Stimulated activated naive CD8-positive, alpha-beta T cell treated with anti-CD3 and anti-CD28 coated beads, Interleukin-15, Interleukin-2, amounts not matched to agents 100 ng/mL and 50 ng/mL, for 24 hours (primary cell): Measurements from ENCODE around the gene PRSS53.
A peak's percentile ranks its signal among the peaks of the same experiment; 100 is the strongest.
"Not testable (repeated sequence)": the region's sequence is repeated elsewhere in the genome, so short reads cannot be mapped to it uniquely, and the experiment has no call there.

Source experiments
- H3K27ac Mint-ChIP-seq: one replicate; pipeline ENCODE4 v1.8.0; 2021; ENCODE audit warnings: mild to moderate bottlenecking, mixed read lengths
- H3K27me3 Mint-ChIP-seq: one replicate; pipeline ENCODE4 v1.8.0; 2021; ENCODE audit warnings: mixed read lengths
- H3K36me3 Mint-ChIP-seq: one replicate; pipeline ENCODE4 v1.8.0; 2021; ENCODE audit warnings: low read depth, mixed read lengths
- H3K4me1 Mint-ChIP-seq: one replicate; pipeline ENCODE4 v1.8.0; 2021; ENCODE audit warnings: low read depth, mixed read lengths
- H3K4me3 Mint-ChIP-seq: one replicate; pipeline ENCODE4 v1.8.0; 2021; ENCODE audit warnings: mild to moderate bottlenecking, mixed read lengths
- H3K9me3 Mint-ChIP-seq: one replicate; pipeline ENCODE4 v1.8.0; 2021; ENCODE audit warnings: mixed read lengths

Gene PRSS53

DNA sequence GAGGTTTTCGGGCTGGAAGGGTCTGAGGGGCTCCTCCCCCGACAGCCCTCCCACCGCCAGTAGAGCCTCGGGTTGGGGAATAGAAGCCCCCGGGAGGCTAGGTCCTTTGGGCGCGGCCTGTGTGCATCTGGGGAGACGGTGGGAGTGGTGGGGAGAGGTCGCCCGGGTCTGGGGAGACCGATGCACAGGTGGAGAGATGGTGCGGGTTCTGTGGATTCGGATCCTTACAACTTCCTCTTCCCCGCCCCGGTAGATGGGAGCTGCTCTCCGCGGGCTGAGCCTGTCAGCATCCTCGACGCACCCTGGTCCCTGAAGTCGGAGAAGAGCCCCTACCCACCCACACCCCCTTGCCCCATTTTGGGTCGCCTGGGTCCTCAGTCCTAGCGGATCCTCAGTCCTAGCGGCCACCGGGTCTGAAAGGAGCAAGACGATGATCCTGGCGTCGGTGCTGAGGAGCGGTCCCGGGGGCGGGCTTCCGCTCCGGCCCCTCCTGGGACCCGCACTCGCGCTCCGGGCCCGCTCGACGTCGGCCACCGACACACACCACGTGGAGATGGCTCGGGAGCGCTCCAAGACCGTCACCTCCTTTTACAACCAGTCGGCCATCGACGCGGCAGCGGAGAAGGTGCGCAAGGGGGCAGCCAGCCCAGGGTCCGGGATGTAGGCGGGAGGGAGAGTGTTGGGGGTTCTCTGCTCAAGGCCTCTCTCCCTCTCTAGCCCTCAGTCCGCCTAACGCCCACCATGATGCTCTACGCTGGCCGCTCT, 20.2 kb upstream of the PRSS53 start:
- Mint-ChIP-seq H3K9me3 (no peaks in the 10 kb centered on the region), H3K27ac (peak overlapping the region; percentile 90), H3K36me3 (peaks cover 20% of the 10 kb centered on the region), H3K4me1 (peaks cover 38% of the 10 kb centered on the region), H3K4me3 (peak overlapping the region; percentile 81), H3K27me3 (no peaks in the 10 kb centered on the region)

DNA sequence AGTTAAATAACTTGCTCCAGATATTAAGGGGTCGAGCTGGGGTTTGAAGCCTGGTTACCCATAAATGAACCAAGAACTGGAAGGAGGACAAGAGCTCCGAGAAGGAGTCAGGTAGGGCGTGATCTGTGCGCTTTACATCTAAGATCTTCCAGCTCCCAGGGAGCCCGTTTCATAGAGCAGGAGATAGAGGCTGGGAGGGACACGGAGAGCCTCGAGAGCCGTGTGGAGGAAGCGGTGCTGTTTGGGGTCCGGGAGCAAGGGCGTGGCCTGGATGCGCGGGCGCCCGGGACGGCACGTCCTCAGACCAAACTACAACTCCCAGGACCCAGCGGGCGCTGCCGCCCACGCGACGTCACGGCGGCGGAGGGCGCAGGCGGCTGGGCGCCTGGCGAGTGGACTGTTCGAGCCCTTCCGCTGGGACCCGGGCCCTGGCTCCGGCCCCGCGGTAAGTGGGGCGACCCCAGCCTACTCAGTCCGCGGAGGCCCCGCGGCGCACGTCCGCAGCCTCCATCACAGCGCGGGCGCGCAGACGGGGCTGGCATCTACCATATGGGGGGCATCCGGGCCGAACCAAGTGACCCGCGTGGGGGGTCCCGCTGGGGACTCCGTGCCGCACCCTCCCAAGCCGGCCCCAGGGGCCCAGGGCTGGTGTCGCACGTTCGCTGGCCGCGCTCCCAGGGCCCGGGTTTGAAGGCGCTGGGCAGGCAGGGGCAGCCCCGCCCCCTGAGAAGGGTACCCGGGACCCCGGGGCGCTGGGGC, 19.5 kb upstream of the PRSS53 start, which contains the start of gene BCKDK:
Gene BCKDK (plus strand): TSS at position 352 of the 759 bp plus-strand sequence. CDS start 838 bp downstream, outside the sequence.
- Mint-ChIP-seq H3K9me3 (no peaks in the 10 kb centered on the region), H3K36me3 (peaks cover 20% of the 10 kb centered on the region), H3K4me1 (peaks cover 35% of the 10 kb centered on the region), H3K27me3 (no peaks in the 10 kb centered on the region), H3K4me3 (peak within 1 kb of the TSS; percentile 89), H3K27ac (peak within 1 kb of the TSS; percentile 96)

DNA sequence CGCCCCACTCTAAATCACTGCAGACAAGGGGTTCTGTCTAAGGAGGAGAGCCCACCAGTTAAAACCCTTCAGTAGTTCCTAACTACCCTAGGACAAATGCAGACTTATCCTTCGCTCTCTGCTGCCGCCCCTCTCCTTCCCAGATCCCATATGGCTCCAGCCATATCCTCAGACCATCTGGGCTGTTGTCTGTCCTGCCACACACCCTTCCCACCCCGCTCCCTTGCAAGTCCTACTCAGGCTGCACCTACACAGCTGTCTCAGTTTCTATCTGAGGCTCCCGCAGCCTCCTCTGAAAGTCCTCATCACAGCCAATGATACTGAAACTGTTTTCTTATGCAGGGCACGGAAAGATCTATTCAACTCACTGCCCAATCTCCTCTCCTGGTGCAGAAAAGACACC, 18.7 kb upstream of the PRSS53 start:
- H3K4me1 Mint-ChIP-seq: peaks cover 35% of the 10 kb centered on the region
- no peaks in the 10 kb centered on the region for H3K9me3 Mint-ChIP-seq
- H3K27me3 Mint-ChIP-seq: no peaks in the 10 kb centered on the region
- H3K27ac Mint-ChIP-seq: peak overlapping the region; percentile 96
- peak overlapping the region; percentile 89 for H3K4me3 Mint-ChIP-seq
- peaks cover 19% of the 10 kb centered on the region for H3K36me3 Mint-ChIP-seq

DNA sequence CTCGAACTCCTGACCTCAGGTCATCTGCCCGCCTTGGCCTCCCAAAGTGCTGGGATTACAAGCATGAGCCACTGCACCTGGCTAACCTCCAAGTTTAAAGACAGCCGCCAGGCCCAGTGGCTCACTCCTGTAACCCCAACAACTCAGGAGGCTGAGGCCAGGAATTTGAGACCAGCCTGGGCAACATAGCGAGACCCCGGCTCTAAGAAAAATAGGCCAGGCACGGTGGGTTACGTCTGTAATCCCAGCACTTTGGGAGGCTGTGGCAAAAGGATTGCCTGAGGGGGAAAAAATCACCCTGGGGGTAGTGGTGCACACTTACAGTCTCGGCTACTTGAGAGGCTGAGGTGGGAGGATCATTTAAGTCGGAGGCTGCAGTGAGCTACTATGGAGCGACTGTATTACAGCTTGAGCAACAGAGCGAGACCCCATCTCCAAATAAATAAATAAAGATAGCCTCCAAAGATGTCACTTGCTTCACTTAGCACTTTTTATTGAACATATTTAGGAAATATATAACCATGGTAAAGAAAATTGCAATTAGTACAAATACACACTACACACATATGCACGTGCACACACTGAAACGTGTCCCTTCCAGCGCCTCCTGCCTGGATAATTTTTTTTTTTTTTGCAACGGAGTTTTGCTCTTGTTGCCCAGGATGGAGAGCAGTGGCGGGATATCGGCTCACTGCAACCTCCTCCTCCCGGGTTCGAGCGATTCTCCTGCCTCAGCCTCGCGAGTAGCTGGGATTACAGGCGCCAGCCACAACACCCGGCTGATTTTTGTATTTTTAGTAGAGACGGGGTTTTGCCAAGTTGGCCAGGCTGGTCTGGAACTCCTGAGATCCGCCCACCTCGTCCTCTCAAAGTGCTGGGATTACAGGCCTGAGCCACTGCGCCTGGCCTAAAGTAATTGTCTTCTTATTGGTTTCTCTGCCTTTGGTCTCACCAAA, 18.0 kb upstream of the PRSS53 start:
- Mint-ChIP-seq H3K4me1 (peaks cover 35% of the 10 kb centered on the region), H3K27ac (peak overlapping the region; percentile 96), H3K27me3 (no peaks in the 10 kb centered on the region), H3K36me3 (peaks cover 16% of the 10 kb centered on the region), H3K9me3 (no peaks in the 10 kb centered on the region), H3K4me3 (peak overlapping the region; percentile 89)

DNA sequence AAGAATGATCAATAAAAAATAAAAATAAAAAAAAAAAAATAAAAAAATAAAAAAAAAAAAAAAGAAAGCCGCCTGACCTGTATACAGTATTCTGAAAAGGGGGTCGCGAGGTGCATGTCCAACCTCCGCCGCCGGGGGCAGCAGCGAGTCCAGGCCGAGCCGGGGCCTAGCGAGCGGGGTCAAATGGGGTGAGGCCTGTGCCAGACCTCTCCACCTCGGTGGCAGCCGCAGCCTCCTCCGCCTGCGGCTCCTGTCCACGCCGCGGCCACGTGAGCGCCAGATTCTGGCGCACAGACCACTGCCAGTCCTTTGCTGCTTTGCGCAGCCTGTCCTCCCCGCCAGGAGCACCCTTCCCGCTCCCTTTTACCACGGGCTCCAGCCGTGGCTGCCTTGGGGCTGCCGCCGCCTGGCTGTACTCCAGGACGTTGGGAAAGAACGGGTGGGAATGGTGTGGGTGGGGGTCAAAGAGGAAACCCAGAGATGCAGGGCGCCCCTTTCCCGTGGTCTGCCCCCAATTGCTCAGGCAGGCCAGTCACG, 17.0 kb upstream of the PRSS53 start:
- Mint-ChIP-seq H3K27ac (peak overlapping the region; percentile 66), H3K4me3 (peak overlapping the region; percentile 33), H3K4me1 (peaks cover 35% of the 10 kb centered on the region), H3K36me3 (peaks cover 10% of the 10 kb centered on the region), H3K27me3 (no peaks in the 10 kb centered on the region), H3K9me3 (no peaks in the 10 kb centered on the region)

DNA sequence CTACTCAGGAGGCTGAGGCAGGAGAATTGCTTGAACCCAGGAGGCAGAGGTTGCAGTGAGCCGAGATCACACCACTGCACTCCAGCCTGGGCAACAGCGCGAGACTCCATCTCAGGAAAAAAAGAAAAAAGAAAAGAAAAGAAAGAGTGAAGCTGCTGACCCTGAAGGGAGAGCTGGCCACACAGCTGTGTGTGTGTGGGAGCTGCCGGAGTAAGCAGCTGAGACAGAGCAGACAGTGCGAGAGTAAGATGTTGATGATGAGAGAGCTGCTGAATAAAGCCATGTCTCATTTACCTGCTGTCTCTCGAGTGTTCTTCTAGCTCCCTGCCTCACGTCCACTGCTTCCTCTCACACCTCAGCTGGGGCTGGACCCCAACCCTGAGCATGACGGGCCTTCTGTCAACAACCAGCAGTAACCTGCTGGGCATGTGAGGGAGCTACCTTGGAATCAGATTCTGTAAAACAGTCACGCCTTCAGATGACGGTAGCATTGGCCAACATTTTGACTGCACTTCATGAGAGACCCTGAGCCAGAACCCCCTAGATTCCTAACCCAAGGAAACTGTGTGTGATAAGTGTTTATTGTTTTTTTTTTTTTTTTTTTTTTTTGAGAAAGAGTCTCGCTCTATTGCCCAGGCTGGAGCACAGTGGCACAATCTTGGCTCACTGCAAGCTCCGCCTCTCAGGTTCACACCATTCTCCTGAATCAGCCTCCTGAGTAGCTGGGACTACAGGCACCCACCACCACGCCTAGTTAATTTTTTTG, 12.3 kb upstream of the PRSS53 start:
- not testable (repeated sequence) for H3K4me3 Mint-ChIP-seq, H3K27ac Mint-ChIP-seq, H3K4me1 Mint-ChIP-seq, H3K27me3 Mint-ChIP-seq, H3K9me3 Mint-ChIP-seq, H3K36me3 Mint-ChIP-seq

DNA sequence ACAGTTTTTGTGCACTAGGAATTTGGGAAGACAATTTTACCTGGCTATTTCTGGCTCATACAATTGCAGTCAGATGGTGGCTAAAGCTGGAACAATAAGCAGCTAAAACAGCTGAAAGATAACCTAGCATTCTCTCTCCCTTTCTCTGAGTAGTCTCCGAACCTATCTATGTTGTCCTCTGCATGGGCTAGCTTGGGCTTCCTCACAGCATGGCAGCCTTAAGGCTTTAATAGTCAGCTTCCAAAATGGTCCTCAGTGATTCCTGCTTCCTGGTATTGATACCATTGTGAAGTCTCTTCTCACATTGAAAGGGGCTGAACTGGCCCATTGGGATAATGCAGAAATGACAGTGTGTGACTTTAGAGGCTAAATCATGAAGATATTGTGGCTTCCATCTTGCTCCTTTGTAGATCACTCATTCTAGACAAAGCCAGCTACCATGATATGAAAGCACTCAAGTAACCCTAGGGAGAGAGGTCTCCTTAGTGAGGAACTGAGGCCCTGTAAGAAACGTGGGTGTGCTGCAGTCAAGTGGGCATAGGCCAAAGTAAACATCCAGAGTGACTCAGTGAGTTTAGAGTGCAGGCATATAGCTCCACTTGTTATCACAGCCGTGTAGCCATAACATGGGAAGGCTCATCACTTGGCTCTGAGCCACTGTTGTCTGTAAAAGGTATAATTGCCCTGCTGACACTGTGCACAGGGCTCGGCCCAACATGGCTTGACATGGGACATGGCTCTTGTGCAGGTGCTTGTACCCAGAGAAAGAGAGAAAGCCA, 11.3 kb upstream of the PRSS53 start:
- no peaks in the 10 kb centered on the region for H3K9me3 Mint-ChIP-seq
- no peaks in the 10 kb centered on the region for H3K36me3 Mint-ChIP-seq
- peaks cover 11% of the 10 kb centered on the region for H3K4me1 Mint-ChIP-seq
- H3K4me3 Mint-ChIP-seq: no peak overlapping the region
- no peak overlapping the region for H3K27ac Mint-ChIP-seq
- H3K27me3 Mint-ChIP-seq: no peaks in the 10 kb centered on the region

DNA sequence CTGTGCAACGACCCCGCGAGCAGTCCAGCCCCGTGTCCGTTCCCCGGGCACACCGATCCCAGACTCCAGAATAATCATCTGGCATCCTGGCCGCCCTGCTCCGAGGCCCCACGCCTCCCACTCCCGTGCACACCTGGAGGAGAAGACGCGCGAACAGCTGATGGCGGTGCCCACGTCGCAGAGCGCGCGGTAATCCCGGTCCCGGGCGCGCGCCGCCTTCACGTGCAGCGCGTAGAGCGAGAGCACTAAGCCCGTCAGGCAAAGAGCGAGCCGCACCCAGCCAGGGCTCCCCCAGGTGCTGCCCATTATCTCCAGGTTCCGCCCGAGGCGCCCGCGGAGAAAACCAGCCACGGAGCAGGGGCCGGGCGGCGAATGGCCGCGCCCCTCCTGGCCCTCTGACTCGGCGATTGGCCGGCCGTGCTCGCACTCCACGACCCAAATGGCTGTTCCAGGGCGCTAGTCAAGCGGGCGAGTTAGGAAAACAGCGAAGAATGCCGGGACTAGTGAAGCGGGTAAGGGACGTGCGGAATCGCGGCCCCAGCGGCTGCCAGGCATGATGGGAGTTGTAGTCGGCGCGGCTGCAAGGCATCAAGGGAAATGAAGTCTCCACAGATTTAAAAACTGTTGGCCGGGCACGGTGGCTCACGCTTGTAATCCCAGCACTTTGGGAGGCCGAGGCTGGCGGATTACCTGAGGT, 5.8 kb upstream of the PRSS53 start, which contains the start of gene VKORC1:
Gene VKORC1 (minus strand): TSS at position 374 of the 697 bp plus-strand sequence. CDS start 68 bp downstream, at position 306.
- Mint-ChIP-seq H3K4me1 (peaks cover 25% of the 10 kb centered on the region), H3K4me3 (peak within 1 kb of the TSS; percentile 91), H3K36me3 (peaks cover 11% of the 10 kb centered on the region), H3K9me3 (no peaks in the 10 kb centered on the region), H3K27ac (peak within 1 kb of the TSS; percentile 88), H3K27me3 (no peaks in the 10 kb centered on the region)

DNA sequence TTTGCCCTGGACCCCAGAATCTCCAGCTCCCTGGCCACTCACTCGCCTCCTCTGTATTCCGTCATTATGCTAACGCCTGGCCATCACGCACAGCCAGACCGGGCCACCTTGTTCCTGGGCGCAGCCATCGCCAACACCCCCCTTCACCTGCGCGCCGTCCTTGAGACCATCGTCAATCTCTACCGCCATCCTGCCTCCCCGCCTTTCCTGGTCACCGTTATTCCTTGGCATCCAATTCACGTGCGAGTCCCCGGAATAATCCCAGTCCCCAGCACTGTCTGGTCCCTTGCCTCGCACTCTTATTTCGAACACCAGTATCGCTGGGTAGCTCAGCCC, 5.3 kb upstream of the PRSS53 start:
- peaks cover 14% of the 10 kb centered on the region for H3K36me3 Mint-ChIP-seq
- peaks cover 25% of the 10 kb centered on the region for H3K4me1 Mint-ChIP-seq
- H3K27ac Mint-ChIP-seq: peak overlapping the region; percentile 88
- H3K27me3 Mint-ChIP-seq: no peaks in the 10 kb centered on the region
- peak overlapping the region; percentile 91 for H3K4me3 Mint-ChIP-seq
- H3K9me3 Mint-ChIP-seq: no peaks in the 10 kb centered on the region

DNA sequence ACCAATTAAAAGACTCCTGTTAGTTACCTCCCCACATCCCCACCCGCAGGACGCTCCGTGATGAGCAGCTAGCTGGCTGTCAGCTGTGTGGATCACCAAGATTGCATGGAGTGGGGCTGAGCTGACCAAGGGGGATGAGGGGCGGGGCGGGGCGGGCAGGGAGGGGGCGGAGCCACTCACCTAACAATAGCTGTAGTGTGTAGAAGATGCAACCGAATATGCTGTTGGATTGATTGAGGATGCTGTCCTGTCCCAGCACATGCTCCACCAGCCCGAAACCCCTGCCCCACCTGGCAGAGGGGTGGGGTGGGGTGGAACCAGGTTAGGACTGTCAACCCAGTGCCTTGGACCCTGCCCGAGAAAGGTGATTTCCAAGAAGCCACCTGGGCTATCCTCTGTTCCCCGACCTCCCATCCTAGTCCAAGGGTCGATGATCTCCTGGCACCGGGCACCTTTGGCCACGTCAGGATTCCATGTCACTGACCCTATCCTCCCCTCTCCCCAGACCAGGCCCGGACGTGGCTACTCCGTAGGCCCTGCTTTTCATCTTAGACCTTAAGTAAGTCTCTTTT, 4.5 kb upstream of the PRSS53 start:
- H3K4me1 Mint-ChIP-seq: peaks cover 25% of the 10 kb centered on the region
- H3K27me3 Mint-ChIP-seq: no peaks in the 10 kb centered on the region
- peaks cover 15% of the 10 kb centered on the region for H3K36me3 Mint-ChIP-seq
- peak overlapping the region; percentile 91 for H3K4me3 Mint-ChIP-seq
- H3K27ac Mint-ChIP-seq: peak overlapping the region; percentile 31
- no peaks in the 10 kb centered on the region for H3K9me3 Mint-ChIP-seq

DNA sequence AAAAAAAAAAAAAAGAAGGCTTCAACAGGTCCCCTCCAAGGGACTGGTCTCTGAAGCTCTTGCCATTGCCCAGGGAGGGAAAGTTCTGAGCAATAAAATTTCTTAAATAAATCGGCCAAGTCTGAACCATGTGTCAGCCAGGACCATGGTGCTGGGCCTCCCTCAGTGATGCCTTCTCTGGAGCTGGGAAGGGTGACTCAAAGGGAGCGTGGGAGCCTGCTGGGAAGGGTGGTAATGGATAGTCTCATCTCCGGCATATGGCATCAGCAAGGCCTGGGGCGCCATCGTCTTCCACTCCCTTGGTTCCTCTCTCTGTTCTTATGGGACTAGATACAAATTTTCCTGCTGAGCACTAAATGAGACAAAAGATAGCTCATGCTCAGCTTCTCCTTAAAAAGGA, 3.6 kb upstream of the PRSS53 start:
- Mint-ChIP-seq H3K27me3 (no peaks in the 10 kb centered on the region), H3K27ac (no peak overlapping the region), H3K36me3 (peaks cover 15% of the 10 kb centered on the region), H3K4me1 (peaks cover 25% of the 10 kb centered on the region), H3K4me3 (peak overlapping the region; percentile 91), H3K9me3 (no peaks in the 10 kb centered on the region)

DNA sequence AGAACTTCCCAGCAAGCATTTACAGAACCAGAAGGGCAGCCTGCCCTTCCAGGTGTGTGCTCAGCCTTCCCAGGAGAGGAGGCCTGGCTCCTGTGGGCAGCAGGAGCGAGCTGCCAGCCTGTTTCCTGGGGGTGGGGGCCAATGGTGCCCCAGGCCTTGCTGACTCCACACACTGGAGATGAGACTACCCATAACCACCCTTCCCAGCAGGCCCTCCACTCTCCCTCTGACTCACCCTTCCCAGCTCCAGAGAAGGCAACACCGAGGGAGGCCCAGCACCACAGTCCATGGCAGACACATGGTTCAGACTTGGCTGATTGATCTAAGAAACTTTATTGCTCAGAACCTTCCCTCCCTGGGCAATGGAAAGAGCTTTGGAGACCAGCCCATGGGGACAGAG, 1.8 kb upstream of the PRSS53 start:
- no peaks in the 10 kb centered on the region for H3K9me3 Mint-ChIP-seq
- H3K27me3 Mint-ChIP-seq: no peaks in the 10 kb centered on the region
- peaks cover 18% of the 10 kb centered on the region for H3K4me1 Mint-ChIP-seq
- no peak overlapping the region for H3K4me3 Mint-ChIP-seq
- H3K27ac Mint-ChIP-seq: no peak overlapping the region
- H3K36me3 Mint-ChIP-seq: peaks cover 15% of the 10 kb centered on the region
